ENCODE results near the gene RBBP4.
"Not testable (repeated sequence)": the region's sequence is repeated elsewhere in the genome, so short reads cannot be mapped to it uniquely, and the experiment has no call there.

Gene RBBP4

GRCh38 chr1:32639489-32640075 is 11.4 kb upstream of the RBBP4 start:
- no peak for DNase-seq (ENCODE audit: low read depth)

GRCh38 chr1:32642292-32642827 is 8.6 kb upstream of the RBBP4 start:
- DNase-seq (ENCODE audit: low read depth), result not testable (repeated sequence)

GRCh38 chr1:32644426-32644825 is 6.6 kb upstream of the RBBP4 start:
- DNase-seq (ENCODE audit: low read depth), result no peak

- no peak for DNase-seq (ENCODE audit: low read depth)
Measured at GRCh38 chr1:32647308-32648134, 3.5 kb upstream of the RBBP4 start.

- DNase-seq (ENCODE audit: low read depth), result peak; percentile 96
Measured at GRCh38 chr1:32650248-32650751, 708 bp upstream of the RBBP4 start, which contains the start of gene ZBTB8OS. Gene ZBTB8OS (minus strand): TSS chr1:32650550. CDS start chr1:32650529, 21 bp downstream.

GRCh38 chr1:32651461-32652073 is 559 bp downstream of the RBBP4 start:
- peak; percentile 60 for DNase-seq (ENCODE audit: low read depth)

- DNase-seq (ENCODE audit: low read depth), result peak; percentile 8
Measured at GRCh38 chr1:32652244-32652962, 1.4 kb downstream of the RBBP4 start.

- no peak for DNase-seq (ENCODE audit: low read depth)
Measured at GRCh38 chr1:32659581-32659980, 8.6 kb downstream of the RBBP4 start.

- DNase-seq (ENCODE audit: low read depth), result no peak
Measured at GRCh38 chr1:32665915-32666314, 14.9 kb downstream of the RBBP4 start.

- no peak for DNase-seq (ENCODE audit: low read depth)
Measured at GRCh38 chr1:32666901-32667566, 16.0 kb downstream of the RBBP4 start.

- DNase-seq (ENCODE audit: low read depth), result not testable (repeated sequence)
Measured at GRCh38 chr1:32668716-32669115, 17.7 kb downstream of the RBBP4 start.

GRCh38 chr1:32676945-32677344 is 25.9 kb downstream of the RBBP4 start:
- DNase-seq (ENCODE audit: low read depth), result no peak

GRCh38 chr1:32679993-32680392 is 29.0 kb downstream of the RBBP4 start:
- not testable (repeated sequence) for DNase-seq (ENCODE audit: low read depth)

- DNase-seq (ENCODE audit: low read depth), result no peak
Measured at GRCh38 chr1:32680642-32681041, 29.6 kb downstream of the RBBP4 start.

- no peak for DNase-seq (ENCODE audit: low read depth)
Measured at GRCh38 chr1:32681509-32681908, 30.5 kb downstream of the RBBP4 start.

- DNase-seq (ENCODE audit: low read depth), result no peak
Measured at GRCh38 chr1:32681999-32682398, 31.0 kb downstream of the RBBP4 start.

- no peak for DNase-seq (ENCODE audit: low read depth)
Measured at GRCh38 chr1:32683397-32683796, 32.4 kb downstream of the RBBP4 start.

GRCh38 chr1:32684167-32684811 is 33.3 kb downstream of the RBBP4 start:
- DNase-seq (ENCODE audit: low read depth), result no peak

- no peak for DNase-seq (ENCODE audit: low read depth)
Measured at GRCh38 chr1:32685498-32685897, 34.5 kb downstream of the RBBP4 start.

- DNase-seq (ENCODE audit: low read depth), result no peak
Measured at GRCh38 chr1:32686387-32686786, 35.4 kb downstream of the RBBP4 start.
